ENCODE measurements around the gene BCDIN3D. TPM values are rescaled to one million over a fixed set of nuclear protein-coding genes. Genes with fewer than 3 reads are reported as not detected.

Gene BCDIN3D
- total RNA-seq, 2 donors from 2014 or later, result 1.3 to 3.6 TPM

DNA sequence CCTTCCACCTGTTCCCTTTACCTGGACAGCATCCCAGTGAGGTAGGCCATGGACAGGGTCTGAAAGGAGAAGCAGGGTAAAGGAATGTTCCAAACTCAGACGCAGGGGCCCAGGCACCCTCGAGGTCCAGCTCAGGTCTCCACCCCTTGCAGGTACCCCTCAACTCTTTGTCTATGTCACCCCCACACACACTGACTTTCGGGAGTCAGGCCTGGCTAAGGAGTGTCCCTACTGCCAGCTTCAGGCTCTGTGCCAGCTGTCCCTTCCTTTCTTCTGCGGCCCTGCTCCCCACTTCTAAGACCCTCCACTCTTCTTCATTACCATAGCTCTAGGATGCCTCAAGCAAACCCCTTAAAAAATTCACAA, 47.2 kb upstream of the BCDIN3D start:
- H3K4me3 ChIP-seq, result no peak overlapping the region
- TF ChIP-seq POLR2A (IDR thresholded peaks at IDR 0.05), result no peak
- TF ChIP-seq, protein P1, sequence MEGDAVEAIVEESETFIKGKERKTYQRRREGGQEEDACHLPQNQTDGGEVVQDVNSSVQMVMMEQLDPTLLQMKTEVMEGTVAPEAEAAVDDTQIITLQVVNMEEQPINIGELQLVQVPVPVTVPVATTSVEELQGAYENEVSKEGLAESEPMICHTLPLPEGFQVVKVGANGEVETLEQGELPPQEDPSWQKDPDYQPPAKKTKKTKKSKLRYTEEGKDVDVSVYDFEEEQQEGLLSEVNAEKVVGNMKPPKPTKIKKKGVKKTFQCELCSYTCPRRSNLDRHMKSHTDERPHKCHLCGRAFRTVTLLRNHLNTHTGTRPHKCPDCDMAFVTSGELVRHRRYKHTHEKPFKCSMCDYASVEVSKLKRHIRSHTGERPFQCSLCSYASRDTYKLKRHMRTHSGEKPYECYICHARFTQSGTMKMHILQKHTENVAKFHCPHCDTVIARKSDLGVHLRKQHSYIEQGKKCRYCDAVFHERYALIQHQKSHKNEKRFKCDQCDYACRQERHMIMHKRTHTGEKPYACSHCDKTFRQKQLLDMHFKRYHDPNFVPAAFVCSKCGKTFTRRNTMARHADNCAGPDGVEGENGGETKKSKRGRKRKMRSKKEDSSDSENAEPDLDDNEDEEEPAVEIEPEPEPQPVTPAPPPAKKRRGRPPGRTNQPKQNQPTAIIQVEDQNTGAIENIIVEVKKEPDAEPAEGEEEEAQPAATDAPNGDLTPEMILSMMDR (IDR thresholded peaks at IDR 0.05), result no peak
- H3K4me1 ChIP-seq, result peaks cover 17% of the 10 kb centered on the region
- no peaks in the 10 kb centered on the region for H3K36me3 ChIP-seq (replicated peaks in 1 of 2; ENCODE audit: insufficient read depth in 1 of 2, low read depth in 2 of 2)
- H3K9me3 ChIP-seq, result no peaks in the 10 kb centered on the region
- 42 to 52% methylated on average over 4 of the region's 4 CpGs for WGBS, 2 donors
- no peak for ATAC-seq
- H3K27me3 ChIP-seq, result no peaks in the 10 kb centered on the region
- no peak overlapping the region for H3K27ac ChIP-seq
- DNase-seq, result no peak
- intact Hi-C loops (cut with DNase I), result no loop called here

DNA sequence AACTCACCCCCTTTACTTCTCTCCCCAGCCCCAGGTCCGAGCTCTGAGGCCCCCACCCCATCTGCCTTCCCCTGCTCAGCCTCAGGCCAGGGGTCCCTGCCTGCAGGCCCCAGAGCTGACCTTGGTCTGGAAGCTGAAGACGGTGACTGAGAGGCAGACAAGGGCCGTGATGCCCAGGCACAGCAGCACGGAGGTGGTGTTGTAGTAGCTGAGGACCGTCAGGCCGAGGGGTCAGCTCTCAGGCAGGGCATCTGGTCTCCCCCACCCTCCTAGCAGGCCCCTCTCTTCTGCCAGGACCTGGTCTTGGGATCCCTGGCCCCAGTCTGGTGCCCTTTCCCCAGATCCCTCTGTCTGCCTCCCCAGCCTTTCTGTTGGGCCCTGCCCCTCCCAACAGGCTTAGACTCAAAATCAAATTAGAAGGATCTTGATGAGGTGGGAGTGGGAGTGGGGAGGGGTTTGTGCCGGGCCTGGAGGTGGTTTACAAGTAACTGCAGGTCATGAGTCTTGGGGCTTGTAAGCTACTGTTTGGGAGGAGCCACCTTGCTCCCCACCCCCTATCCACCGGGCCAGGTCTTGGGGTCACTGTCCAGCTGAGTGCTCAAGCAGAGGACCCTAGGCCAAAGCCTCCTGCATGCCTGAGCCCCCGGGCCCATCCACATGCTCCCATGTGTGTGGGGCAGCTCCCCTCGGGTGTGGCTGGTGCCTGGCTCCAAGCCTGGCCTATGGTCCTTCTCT, 46.6 kb upstream of the BCDIN3D start:
- Histone ChIP-seq H3K4me3 (no peak overlapping the region), H3K27me3 (no peaks in the 10 kb centered on the region), H3K27ac (no peak overlapping the region), H3K9me3 (no peaks in the 10 kb centered on the region), H3K36me3 (replicated peaks in 1 of 2; ENCODE audit: insufficient read depth in 1 of 2, low read depth in 2 of 2) (no peaks in the 10 kb centered on the region), H3K4me1 (peaks cover 13% of the 10 kb centered on the region)
- ATAC-seq, result no peak
- no peak for DNase-seq
- WGBS, 2 donors, result 66 to 78% methylated on average over 4 to 10 of the region's 10 CpGs
- intact Hi-C loops (cut with DNase I), result no loop called here
- TF ChIP-seq, protein P1 (IDR thresholded peaks at IDR 0.05), result no peak
- no peak for TF ChIP-seq POLR2A (IDR thresholded peaks at IDR 0.05)

DNA sequence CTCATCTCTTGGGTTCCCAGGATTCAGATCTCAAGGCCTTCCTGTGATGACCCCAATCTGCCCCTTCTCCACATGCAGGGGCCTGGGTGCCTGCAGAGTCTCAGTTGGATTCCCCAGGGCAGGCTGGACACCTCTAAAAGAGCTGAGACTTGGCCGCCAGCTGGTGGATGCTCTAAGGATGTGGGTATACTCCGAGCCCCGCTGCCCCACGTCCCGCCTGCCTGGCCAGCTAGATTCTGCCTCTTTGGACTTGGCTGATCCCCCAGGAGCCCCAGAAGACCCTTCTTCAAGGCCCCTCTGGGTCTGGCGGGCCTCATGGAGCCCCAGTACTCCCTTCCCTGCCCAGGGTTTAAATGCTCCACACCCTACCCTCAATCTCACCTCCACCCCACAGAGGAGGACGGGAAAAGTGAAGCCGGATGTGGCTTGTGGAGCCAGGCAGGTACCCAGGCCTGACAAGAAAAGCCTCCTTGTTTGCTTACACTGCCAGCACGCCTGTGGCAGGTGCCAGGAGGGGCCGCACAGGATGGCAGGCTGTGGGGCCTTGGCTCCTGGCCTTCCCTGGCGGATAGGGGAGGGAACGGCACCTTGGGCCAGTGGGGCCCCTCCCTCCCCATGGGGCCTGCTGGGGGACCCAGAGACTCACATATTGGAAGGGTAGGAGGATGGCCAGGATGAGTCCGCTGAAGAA, 45.7 kb upstream of the BCDIN3D start:
- WGBS, 2 donors, result 70 to 73% methylated on average over 9 to 13 of the region's 13 CpGs
- Histone ChIP-seq H3K36me3 (replicated peaks in 1 of 2; ENCODE audit: insufficient read depth in 1 of 2, low read depth in 2 of 2) (no peaks in the 10 kb centered on the region), H3K9me3 (no peaks in the 10 kb centered on the region), H3K4me1 (peaks cover 13% of the 10 kb centered on the region), H3K27ac (peak overlapping the region in 2 of 4 donors; percentile 18 to 45), H3K4me3 (no peak overlapping the region), H3K27me3 (no peaks in the 10 kb centered on the region)
- ATAC-seq (peak; percentile 62), DNase-seq (peak in 3 of 4 donors; percentile 32 to 43 (median 40))
- TF ChIP-seq, protein P1 (IDR thresholded peaks at IDR 0.05), result peak in 2 of 7 experiments; percentile 6 to 11
- no peak for TF ChIP-seq POLR2A (IDR thresholded peaks at IDR 0.05)
- intact Hi-C loops (cut with DNase I), result no loop called here

DNA sequence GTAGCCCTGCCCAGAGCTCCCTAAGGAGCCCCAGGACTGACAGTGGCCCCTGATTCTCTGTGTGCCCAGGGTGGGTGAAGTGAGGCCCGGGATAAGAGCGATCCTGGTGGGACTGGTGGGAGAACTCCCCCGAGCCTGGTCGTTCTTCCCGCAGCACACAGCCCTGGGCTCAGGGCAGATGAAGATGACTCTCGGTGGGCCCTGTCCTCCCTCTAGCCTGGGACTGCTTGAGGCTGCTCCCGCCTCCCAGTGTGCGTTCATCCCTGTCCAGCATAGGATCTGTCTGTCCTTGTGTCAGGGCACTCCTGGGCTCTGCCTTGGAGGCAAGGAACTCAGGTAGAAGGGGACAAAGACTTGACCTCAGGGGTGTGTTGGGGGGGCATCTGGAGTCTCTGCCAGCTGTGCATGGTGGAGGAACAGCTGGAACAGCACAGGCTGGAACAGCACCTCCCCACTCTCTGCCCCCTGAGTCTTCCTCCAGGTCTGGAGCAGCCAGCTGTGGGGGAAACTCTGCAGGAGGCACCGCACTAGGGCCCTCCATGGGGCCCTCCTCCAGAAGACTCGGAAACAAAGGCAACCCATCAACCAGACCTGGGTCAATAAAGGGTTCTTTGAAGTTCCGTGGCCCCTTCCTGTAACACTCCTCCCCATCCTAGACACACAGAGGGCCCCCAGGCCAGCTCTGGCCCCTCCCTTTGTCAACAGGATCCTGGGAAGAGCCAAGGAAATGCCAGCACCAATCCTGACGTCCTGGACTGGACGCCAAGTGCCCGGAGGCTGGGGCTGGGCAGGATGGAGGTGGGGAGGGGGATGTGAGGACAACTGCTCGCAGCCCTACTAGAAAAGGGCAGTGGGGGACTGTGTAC, 44.9 kb upstream of the BCDIN3D start:
- intact Hi-C loops (cut with DNase I), result no loop called here
- ATAC-seq (no peak), DNase-seq (no peak)
- Histone ChIP-seq H3K36me3 (replicated peaks in 1 of 2; ENCODE audit: insufficient read depth in 1 of 2, low read depth in 2 of 2) (no peaks in the 10 kb centered on the region), H3K27me3 (no peaks in the 10 kb centered on the region), H3K9me3 (no peaks in the 10 kb centered on the region), H3K4me3 (no peak overlapping the region), H3K4me1 (peaks cover 13% of the 10 kb centered on the region), H3K27ac (no peak overlapping the region)
- TF ChIP-seq, protein P1 (IDR thresholded peaks at IDR 0.05), result no peak
- no peak for TF ChIP-seq POLR2A (IDR thresholded peaks at IDR 0.05)
- WGBS, 2 donors, result 68 to 71% methylated on average over 9 to 15 of the region's 15 CpGs
